ENCODE data around the gene ITPRID1. TPM values are rescaled to one million over a fixed set of nuclear protein-coding genes. Genes with fewer than 3 reads are reported as not detected.

Gene ITPRID1
- total and polyA plus RNA-seq, 9 of the 15 experiments (the other 6 are each of a cell fraction or from before 2014, with no cell fraction given), result not detected

DNA sequence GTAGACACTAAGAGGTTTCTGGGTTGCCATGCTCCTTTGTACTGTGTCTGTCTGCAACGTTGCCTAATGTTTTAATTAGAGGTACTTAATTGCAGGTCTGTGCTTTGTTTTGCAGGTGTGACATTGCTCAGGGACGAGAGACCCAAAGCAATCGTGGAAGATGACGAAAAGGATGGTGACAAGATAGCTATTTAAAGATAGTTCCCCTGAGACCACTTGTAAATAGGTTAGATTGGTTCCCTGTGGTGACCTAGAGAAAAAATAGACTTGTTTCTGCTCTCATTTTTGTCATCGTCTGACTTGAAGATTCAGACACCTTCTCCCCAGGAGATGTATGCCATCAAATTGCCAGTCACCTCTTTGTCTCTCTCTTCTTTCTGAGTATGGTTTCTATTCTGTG, 193.2 kb downstream of the ITPRID1 start (continued):
- TF ChIP-seq, protein P1, sequence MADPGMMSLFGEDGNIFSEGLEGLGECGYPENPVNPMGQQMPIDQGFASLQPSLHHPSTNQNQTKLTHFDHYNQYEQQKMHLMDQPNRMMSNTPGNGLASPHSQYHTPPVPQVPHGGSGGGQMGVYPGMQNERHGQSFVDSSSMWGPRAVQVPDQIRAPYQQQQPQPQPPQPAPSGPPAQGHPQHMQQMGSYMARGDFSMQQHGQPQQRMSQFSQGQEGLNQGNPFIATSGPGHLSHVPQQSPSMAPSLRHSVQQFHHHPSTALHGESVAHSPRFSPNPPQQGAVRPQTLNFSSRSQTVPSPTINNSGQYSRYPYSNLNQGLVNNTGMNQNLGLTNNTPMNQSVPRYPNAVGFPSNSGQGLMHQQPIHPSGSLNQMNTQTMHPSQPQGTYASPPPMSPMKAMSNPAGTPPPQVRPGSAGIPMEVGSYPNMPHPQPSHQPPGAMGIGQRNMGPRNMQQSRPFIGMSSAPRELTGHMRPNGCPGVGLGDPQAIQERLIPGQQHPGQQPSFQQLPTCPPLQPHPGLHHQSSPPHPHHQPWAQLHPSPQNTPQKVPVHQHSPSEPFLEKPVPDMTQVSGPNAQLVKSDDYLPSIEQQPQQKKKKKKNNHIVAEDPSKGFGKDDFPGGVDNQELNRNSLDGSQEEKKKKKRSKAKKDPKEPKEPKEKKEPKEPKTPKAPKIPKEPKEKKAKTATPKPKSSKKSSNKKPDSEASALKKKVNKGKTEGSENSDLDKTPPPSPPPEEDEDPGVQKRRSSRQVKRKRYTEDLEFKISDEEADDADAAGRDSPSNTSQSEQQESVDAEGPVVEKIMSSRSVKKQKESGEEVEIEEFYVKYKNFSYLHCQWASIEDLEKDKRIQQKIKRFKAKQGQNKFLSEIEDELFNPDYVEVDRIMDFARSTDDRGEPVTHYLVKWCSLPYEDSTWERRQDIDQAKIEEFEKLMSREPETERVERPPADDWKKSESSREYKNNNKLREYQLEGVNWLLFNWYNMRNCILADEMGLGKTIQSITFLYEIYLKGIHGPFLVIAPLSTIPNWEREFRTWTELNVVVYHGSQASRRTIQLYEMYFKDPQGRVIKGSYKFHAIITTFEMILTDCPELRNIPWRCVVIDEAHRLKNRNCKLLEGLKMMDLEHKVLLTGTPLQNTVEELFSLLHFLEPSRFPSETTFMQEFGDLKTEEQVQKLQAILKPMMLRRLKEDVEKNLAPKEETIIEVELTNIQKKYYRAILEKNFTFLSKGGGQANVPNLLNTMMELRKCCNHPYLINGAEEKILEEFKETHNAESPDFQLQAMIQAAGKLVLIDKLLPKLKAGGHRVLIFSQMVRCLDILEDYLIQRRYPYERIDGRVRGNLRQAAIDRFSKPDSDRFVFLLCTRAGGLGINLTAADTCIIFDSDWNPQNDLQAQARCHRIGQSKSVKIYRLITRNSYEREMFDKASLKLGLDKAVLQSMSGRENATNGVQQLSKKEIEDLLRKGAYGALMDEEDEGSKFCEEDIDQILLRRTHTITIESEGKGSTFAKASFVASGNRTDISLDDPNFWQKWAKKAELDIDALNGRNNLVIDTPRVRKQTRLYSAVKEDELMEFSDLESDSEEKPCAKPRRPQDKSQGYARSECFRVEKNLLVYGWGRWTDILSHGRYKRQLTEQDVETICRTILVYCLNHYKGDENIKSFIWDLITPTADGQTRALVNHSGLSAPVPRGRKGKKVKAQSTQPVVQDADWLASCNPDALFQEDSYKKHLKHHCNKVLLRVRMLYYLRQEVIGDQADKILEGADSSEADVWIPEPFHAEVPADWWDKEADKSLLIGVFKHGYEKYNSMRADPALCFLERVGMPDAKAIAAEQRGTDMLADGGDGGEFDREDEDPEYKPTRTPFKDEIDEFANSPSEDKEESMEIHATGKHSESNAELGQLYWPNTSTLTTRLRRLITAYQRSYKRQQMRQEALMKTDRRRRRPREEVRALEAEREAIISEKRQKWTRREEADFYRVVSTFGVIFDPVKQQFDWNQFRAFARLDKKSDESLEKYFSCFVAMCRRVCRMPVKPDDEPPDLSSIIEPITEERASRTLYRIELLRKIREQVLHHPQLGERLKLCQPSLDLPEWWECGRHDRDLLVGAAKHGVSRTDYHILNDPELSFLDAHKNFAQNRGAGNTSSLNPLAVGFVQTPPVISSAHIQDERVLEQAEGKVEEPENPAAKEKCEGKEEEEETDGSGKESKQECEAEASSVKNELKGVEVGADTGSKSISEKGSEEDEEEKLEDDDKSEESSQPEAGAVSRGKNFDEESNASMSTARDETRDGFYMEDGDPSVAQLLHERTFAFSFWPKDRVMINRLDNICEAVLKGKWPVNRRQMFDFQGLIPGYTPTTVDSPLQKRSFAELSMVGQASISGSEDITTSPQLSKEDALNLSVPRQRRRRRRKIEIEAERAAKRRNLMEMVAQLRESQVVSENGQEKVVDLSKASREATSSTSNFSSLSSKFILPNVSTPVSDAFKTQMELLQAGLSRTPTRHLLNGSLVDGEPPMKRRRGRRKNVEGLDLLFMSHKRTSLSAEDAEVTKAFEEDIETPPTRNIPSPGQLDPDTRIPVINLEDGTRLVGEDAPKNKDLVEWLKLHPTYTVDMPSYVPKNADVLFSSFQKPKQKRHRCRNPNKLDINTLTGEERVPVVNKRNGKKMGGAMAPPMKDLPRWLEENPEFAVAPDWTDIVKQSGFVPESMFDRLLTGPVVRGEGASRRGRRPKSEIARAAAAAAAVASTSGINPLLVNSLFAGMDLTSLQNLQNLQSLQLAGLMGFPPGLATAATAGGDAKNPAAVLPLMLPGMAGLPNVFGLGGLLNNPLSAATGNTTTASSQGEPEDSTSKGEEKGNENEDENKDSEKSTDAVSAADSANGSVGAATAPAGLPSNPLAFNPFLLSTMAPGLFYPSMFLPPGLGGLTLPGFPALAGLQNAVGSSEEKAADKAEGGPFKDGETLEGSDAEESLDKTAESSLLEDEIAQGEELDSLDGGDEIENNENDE (IDR thresholded peaks at IDR 0.05; ENCODE audit: low read depth, low read length), result no peak
- TF ChIP-seq HDAC2 (IDR thresholded peaks at IDR 0.05) (no peak), TAF15 (IDR thresholded peaks at IDR 0.05; ENCODE audit: low read depth, low read length) (no peak), SNIP1 (IDR thresholded peaks at IDR 0.05; ENCODE audit: low read depth) (no peak)

Other genes with a start within 250 kb of the ITPRID1 start
- not detected in 2 replicates for gene NEUROD6, start 173.4 kb upstream of the ITPRID1 start, total RNA-seq (2014; rRNA removed)
- gene NEUROD6, start 173.4 kb upstream of the ITPRID1 start, total RNA-seq (2014; rRNA removed; fragmentation: Illumina TruSeq; extraction: Trizol), result not detected in 2 replicates
- gene NEUROD6, start 173.4 kb upstream of the ITPRID1 start, total RNA-seq (2015; rRNA removed; fragmentation: Illumina TruSeq; extraction: Trizol), result not detected in 2 replicates
- not detected in 2 replicates for gene NEUROD6, start 173.4 kb upstream of the ITPRID1 start, total RNA-seq (2021)
- gene NEUROD6, start 173.4 kb upstream of the ITPRID1 start, polyA plus RNA-seq (2011; rRNA removed), result not detected in 2 replicates
- gene NEUROD6, start 173.4 kb upstream of the ITPRID1 start, polyA plus RNA-seq (2014; fragmentation: Illumina TruSeq; extraction: Trizol), result not detected in 2 replicates
- gene NEUROD6, start 173.4 kb upstream of the ITPRID1 start, polyA plus RNA-seq (2014; fragmentation: Nextera tagmentation; extraction: Ambion mirVana), result not detected
- gene NEUROD6, start 173.4 kb upstream of the ITPRID1 start, polyA plus RNA-seq (2014; rRNA removed), result not detected in 2 replicates
- not detected in 2 replicates for gene PPP1R17, start 173.1 kb downstream of the ITPRID1 start, total RNA-seq (2014; rRNA removed)
- not detected in 2 replicates for gene PPP1R17, start 173.1 kb downstream of the ITPRID1 start, total RNA-seq (2014; rRNA removed; fragmentation: Illumina TruSeq; extraction: Trizol)
- not detected in 2 replicates for gene PPP1R17, start 173.1 kb downstream of the ITPRID1 start, total RNA-seq (2015; rRNA removed; fragmentation: Illumina TruSeq; extraction: Trizol)
- gene PPP1R17, start 173.1 kb downstream of the ITPRID1 start, total RNA-seq (2021), result not detected in 2 replicates
- gene PPP1R17, start 173.1 kb downstream of the ITPRID1 start, polyA plus RNA-seq (2011; rRNA removed), result not detected in 2 replicates
- not detected in 2 replicates for gene PPP1R17, start 173.1 kb downstream of the ITPRID1 start, polyA plus RNA-seq (2014; fragmentation: Illumina TruSeq; extraction: Trizol)
- not detected for gene PPP1R17, start 173.1 kb downstream of the ITPRID1 start, polyA plus RNA-seq (2014; fragmentation: Nextera tagmentation; extraction: Ambion mirVana)
- gene PPP1R17, start 173.1 kb downstream of the ITPRID1 start, polyA plus RNA-seq (2014; rRNA removed), result not detected in 2 replicates